HL-60 (cell line): Measurements from ENCODE around the gene IL13RA2.

ENCODE experiments used
- DNase-seq, 2 experiments: peaks; one replicate each; pipeline ENCODE4 v3.0.0-alpha.2; 2010 to 2020; ENCODE audit warnings: low read depth in 1 of 2, low spot score in 1 of 2
- H3K27ac ChIP-seq: fragments of 250-450 bp; sonication (Bioruptor Pico); replicated peaks from 2 replicates; pipeline ENCODE4 v1.5.1; 2020; ENCODE audit warnings: mild to moderate bottlenecking, moderate library complexity
- H3K27me3 ChIP-seq: fragments of 250-450 bp; sonication (Bioruptor Pico); 2 replicates; pipeline ENCODE4 v1.5.1; 2021; ENCODE audit warnings: mild to moderate bottlenecking, moderate library complexity; ENCODE audit not compliant: insufficient read depth, poor library complexity, severe bottlenecking
- H3K4me3 ChIP-seq: replicated peaks from 2 replicates; pipeline ENCODE4 v1.5.1; 2011; ENCODE audit warnings: mild to moderate bottlenecking, control low read depth, low read length; ENCODE audit not compliant: insufficient read depth
- GABPA ChIP-seq: IDR thresholded peaks from 2 replicates; pipeline ENCODE4 v1.6.1; 2012; ENCODE audit warnings: low read depth
- POLR2AphosphoS5 ChIP-seq: IDR thresholded peaks from 2 replicates; pipeline ENCODE4 v1.6.1; 2012; ENCODE audit warnings: low read depth
- SPI1 ChIP-seq: IDR thresholded peaks from 2 replicates; pipeline ENCODE4 v1.6.1; 2012; ENCODE audit warnings: low read depth, mild to moderate bottlenecking, borderline replicate concordance
- TF ChIP-seq, protein P1 (sequence below): IDR thresholded peaks from 2 replicates; pipeline ENCODE4 v1.6.1; 2012; ENCODE audit warnings: low read depth; ENCODE audit not compliant: insufficient replicate concordance
- TF ChIP-seq, protein P2 (sequence below): IDR thresholded peaks from one replicate; pipeline ENCODE4 v1.5.1; 2011; ENCODE audit warnings: low read length, control low read depth, inconsistent platforms; ENCODE audit not compliant: insufficient read depth

IL13RA2 gene

DNA sequence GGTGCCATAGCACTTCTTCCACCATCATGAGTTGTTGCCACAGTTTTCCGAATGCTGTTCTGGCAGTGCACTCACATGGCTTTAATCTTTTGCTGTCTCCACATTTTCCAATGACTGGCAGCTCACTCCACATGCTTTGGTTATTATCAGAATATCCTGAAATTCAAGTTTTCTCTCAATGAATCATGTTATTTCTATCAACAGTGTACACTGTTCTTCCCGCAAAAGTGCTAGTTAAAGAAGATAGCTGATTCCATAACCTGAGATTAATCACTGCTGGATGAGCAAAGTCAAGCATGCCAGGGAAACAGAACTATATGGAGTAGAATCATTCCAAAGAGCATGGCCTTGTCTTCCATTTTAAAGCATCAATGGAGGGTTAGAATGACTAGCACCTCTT is 14.6 kb upstream of the IL13RA2 start:
- H3K27ac ChIP-seq = no peak overlapping the region
- H3K27me3 ChIP-seq = peaks cover 2% of the 10 kb centered on the region
- DNase-seq = no peak
- TF ChIP-seq, protein P1, sequence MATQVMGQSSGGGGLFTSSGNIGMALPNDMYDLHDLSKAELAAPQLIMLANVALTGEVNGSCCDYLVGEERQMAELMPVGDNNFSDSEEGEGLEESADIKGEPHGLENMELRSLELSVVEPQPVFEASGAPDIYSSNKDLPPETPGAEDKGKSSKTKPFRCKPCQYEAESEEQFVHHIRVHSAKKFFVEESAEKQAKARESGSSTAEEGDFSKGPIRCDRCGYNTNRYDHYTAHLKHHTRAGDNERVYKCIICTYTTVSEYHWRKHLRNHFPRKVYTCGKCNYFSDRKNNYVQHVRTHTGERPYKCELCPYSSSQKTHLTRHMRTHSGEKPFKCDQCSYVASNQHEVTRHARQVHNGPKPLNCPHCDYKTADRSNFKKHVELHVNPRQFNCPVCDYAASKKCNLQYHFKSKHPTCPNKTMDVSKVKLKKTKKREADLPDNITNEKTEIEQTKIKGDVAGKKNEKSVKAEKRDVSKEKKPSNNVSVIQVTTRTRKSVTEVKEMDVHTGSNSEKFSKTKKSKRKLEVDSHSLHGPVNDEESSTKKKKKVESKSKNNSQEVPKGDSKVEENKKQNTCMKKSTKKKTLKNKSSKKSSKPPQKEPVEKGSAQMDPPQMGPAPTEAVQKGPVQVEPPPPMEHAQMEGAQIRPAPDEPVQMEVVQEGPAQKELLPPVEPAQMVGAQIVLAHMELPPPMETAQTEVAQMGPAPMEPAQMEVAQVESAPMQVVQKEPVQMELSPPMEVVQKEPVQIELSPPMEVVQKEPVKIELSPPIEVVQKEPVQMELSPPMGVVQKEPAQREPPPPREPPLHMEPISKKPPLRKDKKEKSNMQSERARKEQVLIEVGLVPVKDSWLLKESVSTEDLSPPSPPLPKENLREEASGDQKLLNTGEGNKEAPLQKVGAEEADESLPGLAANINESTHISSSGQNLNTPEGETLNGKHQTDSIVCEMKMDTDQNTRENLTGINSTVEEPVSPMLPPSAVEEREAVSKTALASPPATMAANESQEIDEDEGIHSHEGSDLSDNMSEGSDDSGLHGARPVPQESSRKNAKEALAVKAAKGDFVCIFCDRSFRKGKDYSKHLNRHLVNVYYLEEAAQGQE = no peak
- TF ChIP-seq GABPA (no peak), SPI1 (no peak), POLR2AphosphoS5 (no peak)
- TF ChIP-seq, protein P2, sequence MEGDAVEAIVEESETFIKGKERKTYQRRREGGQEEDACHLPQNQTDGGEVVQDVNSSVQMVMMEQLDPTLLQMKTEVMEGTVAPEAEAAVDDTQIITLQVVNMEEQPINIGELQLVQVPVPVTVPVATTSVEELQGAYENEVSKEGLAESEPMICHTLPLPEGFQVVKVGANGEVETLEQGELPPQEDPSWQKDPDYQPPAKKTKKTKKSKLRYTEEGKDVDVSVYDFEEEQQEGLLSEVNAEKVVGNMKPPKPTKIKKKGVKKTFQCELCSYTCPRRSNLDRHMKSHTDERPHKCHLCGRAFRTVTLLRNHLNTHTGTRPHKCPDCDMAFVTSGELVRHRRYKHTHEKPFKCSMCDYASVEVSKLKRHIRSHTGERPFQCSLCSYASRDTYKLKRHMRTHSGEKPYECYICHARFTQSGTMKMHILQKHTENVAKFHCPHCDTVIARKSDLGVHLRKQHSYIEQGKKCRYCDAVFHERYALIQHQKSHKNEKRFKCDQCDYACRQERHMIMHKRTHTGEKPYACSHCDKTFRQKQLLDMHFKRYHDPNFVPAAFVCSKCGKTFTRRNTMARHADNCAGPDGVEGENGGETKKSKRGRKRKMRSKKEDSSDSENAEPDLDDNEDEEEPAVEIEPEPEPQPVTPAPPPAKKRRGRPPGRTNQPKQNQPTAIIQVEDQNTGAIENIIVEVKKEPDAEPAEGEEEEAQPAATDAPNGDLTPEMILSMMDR = no peak
- H3K4me3 ChIP-seq = no peak overlapping the region

DNA sequence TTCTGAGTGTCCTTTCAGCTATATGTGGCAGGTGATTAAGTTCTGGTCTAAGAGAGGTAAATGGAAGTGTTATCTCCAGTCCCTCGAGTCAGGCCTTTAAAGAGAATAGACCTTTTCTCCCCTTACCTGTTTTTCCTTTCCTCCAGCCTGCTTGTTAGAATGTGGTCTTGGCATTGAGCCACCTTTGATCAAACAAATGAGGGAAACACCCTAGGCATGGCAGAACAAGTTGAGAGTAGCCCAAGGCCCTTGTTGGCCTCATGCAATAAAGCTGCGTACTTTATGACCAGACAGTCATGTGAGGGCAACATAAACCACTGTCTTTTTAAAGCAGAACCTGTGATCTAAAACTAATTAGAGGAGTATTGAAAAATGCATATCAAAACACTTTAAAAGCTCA is 13.2 kb upstream of the IL13RA2 start:
- H3K27ac ChIP-seq = no peak overlapping the region
- no peak overlapping the region for H3K4me3 ChIP-seq
- TF ChIP-seq, protein P1 = no peak
- TF ChIP-seq SPI1 (no peak), GABPA (no peak), POLR2AphosphoS5 (no peak)
- TF ChIP-seq, protein P2 = no peak
- peaks cover 2% of the 10 kb centered on the region for H3K27me3 ChIP-seq
- no peak for DNase-seq

DNA sequence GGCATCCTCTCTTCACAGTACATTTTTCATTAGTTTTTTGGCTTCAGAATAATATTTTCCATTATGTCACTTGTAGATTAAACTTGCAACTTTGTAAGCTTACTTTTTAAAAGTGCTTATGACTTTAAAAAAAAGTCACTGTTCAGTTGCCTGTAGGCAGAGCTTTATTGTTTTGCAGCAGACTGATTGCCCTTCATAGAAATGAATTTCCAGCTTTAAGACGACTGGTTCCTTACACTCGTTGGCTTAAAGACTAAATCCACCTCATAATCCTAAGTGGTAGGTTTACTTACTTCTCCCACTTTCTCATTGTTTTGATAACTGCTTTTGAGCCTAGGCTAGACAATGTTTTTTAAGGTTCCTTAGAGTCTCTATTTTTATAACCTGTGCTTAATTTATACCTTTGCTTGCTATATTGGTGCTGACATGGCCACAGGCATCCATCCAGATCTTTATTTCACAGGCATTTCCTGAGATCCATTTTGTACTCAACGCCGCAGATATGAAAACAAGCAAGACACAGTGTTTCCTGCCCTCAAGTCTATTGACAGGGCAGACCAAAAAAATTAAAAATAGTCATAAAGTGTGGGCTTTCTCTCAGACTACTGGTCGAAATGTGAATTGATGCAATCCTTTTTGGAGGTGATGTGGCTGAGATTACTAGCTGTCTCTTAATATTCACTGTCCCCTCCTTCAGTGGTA is 12.6 kb upstream of the IL13RA2 start:
- no peak for DNase-seq
- Histone ChIP-seq H3K4me3 (no peak overlapping the region), H3K27ac (no peak overlapping the region), H3K27me3 (peaks cover 2% of the 10 kb centered on the region)
- TF ChIP-seq, protein P1 = no peak
- TF ChIP-seq GABPA (no peak), SPI1 (no peak), POLR2AphosphoS5 (no peak)
- TF ChIP-seq, protein P2 = no peak
